AG20443 (cell line): Measurements from ENCODE around the gene TTC21A.

ENCODE experiments used
- DNase-seq: peaks from one replicate; pipeline ENCODE4 v3.0.0; 2012; ENCODE audit warnings: low spot score, mixed read lengths

The TTC21A gene

GRCh38 chr3:39180546-39181346, 73.3 kb downstream of the TTC21A start:
- peak; percentile 95 for DNase-seq

DNA sequence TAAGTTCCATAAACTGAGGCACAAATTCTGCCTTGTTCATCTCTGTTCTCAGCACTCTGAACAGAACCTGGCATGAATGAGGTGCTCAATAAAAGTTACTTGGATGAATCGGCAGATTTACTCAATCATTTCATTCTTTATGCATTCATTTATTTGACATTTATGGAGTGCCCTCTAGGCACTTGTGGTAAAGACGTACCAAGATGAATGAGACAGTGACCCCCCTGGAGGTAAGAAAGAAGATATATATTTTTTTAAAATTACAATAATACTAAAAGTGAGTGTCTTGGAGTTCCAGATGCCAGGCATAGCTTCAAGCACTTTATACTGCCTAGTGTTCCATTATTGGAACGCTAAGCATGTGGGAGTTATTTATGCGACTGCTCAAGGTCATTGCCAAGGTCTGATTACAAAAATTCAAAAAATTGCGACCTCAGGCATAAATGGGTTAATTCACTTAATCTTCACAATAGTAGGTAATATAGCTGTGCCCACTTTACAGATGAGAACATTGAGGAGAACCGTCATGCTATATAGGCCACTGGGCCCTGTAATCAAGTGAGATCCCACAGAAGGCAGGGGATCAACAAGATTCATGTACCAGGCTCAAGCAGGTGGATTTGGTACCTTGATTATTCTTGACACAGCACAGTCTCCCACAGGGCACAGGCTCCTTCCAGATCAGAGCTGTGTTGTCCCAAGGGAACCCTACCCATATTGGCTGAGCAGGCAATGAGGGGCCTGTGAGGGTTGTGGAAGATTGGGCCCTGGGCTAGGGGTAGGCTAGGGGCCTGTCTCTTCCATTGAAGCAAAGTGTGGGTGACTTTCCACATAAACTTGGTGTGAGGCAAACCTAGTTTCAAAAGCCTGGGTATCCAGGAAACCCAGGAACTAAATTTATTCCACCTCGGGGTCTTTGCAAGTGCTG, 74.2 kb downstream of the TTC21A start:
- no peak for DNase-seq

DNA sequence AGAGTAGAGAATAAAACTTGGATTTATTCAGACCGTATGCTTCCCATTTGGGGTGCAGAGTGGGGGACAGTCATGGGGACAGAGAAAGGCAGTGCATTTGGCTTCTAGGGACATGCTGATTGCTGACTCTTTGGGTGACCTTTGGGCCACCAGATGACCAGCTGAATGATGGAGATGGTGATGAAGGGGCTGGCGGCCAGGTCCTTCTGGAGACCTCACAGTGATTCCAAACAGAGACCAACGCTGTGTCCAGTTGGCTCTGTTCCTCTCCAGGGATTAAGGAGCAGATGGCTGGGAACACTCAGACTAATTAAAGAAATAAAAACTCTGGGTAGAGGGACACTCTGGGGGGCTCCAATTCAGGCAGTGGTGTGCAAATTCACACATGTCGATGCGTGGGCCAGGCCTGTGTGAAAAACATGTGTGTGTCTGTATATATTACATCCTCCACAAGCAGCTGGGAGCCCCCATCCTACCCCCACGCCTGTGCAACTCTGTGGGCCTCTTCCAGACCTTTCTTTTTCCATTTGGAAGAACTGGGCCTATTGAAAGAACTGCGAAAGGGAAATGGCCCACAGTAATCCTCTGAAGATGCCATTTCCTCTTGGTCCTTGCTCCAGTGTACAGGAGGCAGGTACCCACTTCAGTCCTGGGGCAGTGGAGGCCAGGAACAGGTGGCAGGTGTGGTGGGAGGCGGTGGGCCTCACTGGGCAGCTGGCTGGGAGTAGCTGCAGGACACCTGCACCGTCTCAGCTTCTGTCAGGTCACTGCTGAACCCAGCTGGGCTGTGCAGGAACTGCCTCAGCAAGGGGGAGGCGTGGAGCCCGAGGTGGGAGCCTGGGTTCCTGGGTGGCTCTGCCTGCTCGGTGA, 76.0 kb downstream of the TTC21A start:
- no peak for DNase-seq

DNA sequence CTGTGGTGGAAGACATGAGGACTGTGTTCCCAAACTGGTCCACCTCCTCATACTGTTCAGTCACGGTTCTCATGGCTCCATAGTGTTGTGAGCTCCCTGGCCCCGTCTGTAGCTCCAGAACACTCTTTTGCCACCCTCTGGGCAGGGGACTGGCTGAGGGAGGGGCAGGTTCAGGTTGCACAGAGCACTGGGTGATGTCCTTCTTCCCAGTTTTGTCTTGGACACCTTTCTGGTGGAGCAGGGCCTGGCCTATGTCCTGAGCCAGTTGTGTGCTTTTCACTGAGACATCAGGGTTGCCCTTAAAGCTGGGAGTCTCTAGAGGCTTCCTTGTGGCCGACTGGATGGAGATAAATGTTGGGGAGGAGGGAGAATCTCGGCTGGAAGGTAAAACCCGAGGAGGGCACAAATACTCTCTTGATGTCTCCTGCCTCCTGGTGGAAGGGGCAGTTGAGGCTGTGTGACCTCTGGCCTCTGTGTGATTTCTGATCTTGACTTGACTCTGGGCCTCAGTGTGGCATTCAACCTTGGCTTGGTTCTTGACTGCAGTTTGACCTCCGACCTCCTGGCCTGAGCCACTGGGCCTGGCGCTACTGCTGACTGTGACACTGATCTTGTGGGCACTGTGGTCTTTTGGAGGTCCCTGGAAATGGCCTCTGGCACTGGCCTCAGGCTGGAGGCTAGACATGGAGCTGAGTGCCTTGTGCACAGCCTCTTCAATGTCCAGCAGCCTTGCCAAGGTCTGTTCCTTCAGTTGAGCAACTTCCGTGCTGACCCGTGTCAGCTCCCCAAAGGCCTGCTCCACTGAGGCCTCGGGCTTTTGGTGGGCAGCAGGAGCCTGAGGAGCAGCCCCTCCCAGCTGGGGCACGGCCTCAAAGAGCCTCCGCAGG, 76.8 kb downstream of the TTC21A start:
- no peak for DNase-seq

GRCh38 chr3:39184968-39185285, 77.4 kb downstream of the TTC21A start:
- no peak for DNase-seq

DNA sequence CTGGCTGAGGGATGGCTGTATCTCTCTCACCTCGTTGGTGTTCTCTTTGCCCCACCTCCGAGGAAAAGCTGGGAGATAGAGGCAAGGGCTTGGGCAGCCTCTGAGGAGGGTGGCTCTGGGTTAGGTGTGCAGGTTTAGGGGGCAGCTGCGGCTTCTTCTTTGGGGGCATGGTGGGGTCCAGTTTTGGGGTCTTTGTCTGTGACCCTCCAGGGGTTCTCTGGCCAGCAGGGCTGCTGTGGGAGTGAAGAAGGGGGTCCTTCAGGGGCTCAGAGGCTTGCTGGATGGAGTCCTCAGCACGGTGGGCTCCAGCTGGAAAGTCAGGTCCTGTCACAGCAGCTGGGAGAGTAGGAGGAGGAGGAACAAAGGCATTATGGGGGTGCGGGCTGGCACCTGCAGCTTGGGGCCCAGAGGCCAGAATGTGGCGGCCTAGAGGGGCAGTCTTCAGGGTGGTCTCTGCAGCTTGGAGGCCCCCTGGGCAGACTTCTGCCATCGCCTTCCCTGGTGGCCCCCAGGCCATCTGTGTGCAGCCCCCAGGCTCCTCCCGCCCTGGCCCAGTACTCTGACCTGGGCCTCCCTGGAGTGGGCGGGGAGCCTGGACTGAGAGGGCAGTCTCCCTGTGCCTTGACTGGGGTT, 78.0 kb downstream of the TTC21A start:
- DNase-seq: no peak

DNA sequence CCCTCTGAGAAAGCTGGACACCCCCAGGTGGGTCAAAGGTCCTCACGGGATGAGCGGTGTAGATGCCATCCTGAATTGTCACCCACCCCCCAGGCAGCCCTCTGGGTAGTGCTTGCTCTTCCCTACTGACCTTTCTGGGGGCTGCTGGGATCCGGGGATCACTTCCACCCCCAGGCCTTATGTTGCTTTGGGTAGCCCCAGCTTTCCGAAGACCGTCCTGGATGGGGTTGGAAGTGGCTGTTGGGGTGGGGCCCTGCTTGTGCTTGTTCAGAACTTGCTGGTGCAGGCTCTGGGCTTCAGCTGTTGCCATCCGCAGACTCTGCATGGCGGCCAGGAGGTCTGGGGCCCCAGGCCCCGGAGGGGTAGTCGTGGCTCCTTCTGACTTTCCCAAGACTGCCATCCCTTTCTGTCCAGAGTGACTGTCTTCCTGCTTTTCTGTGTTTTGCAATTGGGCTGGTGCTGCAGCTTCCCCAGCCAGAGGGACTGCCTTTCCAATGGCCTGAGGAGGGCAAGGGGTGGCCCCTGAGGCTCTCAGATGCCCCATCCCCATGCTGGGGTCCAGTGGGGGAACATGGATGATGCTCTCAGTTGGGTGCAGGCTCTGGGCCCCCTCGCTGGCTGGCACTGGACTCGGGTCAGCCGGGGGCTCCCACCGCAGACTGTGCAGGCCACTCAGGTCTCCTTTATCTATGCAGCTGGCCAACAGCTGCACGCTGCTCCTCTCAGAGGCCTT, 78.6 kb downstream of the TTC21A start:
- DNase-seq: no peak

DNA sequence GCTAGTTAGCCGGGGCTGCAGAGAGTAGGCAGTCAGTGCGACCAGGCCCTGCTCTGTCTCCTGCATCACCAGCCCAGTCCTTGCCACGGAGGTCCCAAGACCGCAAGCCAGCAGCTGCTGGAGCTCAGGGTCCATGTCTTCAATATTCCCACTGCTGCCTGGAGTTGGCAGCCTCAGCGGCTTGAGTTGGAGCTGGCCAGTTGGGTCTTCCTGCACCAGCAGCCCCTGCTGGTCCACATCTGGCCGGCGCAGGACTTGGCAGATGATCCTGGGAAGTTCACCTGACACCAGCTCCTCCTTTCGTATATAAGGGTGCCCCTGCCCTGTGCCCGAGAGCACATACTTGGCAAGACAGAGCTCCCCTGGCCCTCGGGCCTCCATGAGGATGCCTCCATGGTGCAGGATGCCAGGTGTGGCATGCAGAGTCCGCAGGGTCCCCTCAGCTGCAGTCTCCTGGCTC, 79.2 kb downstream of the TTC21A start:
- no peak for DNase-seq

- no peak for DNase-seq
Measured at GRCh38 chr3:39187372-39188155, 80.1 kb downstream of the TTC21A start.
